ENCODE measurements around the gene LYST.
A peak's percentile ranks its signal among the peaks of the same experiment; 100 is the strongest.

LYST gene

DNA sequence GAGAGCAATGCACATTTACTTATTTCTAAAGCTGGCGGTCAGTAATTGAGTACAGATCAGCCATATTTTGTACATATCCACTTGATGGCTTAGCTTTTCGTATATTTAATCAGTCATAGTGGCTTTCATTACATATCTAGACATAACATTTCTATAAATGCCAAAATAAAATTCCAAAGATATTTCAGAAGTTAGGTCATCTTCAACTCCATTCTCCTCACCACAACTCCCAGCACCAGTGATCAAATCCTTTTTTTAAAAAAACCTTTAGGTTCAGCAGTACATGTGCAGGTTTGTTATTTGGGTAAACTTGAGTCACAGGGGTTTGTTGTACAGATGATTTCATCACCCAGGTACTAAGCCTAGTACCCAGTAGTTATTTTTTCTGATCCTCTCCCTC, 163.2 kb downstream of the LYST start:
- DNase-seq = no peak

- DNase-seq = no peak
These were observed 164.3 kb downstream of the LYST start for GRCh38 chr1:235702412-235702811.

GRCh38 chr1:235697508-235697907, 169.2 kb downstream of the LYST start:
- DNase-seq = no peak

DNA sequence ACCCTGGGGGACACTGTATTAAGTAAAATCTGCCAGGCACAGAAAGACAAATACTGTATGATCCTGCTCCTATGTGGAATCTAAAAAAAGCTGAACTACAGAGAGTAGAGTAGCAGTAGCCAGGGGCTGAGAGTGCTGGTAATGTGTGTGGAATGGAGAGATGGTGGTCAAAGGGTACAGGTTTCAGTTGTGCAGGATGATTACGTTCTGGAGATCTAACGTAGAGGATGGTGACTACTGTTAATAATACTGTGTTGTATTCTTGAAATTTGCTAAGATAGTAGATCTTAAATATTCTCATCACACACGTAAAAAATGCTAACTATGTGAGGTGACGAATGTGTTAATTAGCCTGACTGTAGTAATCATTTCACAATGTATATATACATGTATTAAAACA, 177.3 kb downstream of the LYST start:
- no peak for DNase-seq

GRCh38 chr1:235688096-235688495, 178.6 kb downstream of the LYST start:
- no peak for DNase-seq

DNA sequence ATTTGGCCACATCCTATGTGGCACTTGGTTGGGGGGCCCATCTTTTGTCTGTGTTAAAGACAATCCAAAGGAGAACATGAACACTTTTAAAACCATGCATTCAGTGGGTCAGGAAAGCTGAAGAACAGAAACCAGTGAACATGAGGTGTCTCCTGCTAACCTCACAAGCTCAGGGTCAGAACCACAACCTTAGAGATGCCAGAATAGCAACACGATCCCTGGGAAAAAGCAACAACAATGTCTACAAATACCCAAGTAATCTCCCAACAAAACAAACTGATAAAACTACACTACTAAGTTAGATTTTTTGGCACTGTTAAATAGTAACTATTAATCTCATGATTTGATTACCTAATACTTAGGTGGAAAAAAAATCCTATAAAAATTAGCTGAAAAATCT, 183.1 kb downstream of the LYST start:
- no peak for DNase-seq

GRCh38 chr1:235682216-235682615, 184.5 kb downstream of the LYST start:
- DNase-seq = no peak

GRCh38 chr1:235679644-235680043, 187.1 kb downstream of the LYST start:
- DNase-seq = no peak

- no peak for DNase-seq
These were observed 187.7 kb downstream of the LYST start for GRCh38 chr1:235679005-235679404.

- DNase-seq = no peak
These were observed 191.4 kb downstream of the LYST start for GRCh38 chr1:235675152-235675890.

GRCh38 chr1:235673981-235674380, 192.7 kb downstream of the LYST start:
- no peak for DNase-seq

GRCh38 chr1:235671992-235672391, 194.7 kb downstream of the LYST start:
- no peak for DNase-seq

DNA sequence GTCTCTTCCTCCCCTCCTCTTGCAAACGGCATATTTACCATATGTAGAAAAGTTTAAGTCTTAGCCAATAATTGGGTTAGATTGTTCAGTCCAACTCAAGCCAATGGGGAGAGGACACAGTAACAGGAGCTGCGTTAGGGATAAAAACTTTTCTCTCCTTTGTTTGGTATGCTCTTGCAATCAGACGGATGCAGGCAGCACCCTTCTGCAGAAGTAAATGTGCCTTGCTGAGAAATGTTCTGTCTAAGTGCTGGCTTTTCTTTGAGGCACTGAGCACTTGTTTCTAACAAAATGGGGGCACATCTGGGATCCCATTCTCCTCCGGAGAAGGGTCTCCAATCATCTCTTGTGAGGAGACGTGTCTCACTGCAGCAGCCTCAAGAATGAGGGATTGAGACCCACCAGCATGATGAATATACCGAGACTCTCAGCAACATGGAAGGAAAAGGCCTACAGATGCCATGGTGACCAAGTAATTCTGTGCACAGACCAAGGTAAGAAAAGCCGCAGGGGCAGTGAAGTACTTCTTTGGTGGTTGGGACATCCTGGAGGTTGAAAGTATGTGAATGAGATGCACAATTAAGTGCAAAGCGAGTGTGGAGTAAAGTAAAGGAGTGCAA, 196.4 kb downstream of the LYST start:
- DNase-seq = no peak

- no peak for DNase-seq
These were observed 197.4 kb downstream of the LYST start for GRCh38 chr1:235669277-235669676.

DNA sequence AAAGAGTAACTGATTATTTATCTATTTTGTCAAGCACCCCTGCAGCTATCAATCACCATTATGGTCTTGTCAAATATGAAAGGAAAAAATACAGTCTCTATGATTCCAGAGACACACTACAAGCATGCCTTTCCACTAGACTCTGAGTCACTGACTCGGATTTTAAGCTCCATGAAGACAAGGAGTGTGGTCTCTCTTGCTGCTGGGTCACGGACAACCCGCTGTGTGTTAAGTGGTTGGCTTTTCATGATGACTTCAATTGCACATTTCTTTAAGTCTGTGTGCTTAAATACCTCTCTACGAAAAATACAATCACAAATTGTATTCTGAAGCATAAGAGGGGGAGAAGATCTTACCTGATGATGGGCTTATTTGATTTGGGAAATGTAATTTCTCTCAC, 203.1 kb downstream of the LYST start:
- DNase-seq = no peak

GRCh38 chr1:235661568-235661967, 205.1 kb downstream of the LYST start:
- no peak for DNase-seq

GRCh38 chr1:235659186-235659771, 207.4 kb downstream of the LYST start:
- DNase-seq = no peak

- DNase-seq = no peak
These were observed 208.8 kb downstream of the LYST start for GRCh38 chr1:235657747-235658526.

GRCh38 chr1:235657269-235657668, 209.4 kb downstream of the LYST start:
- DNase-seq = no peak

- no peak for DNase-seq
These were observed 214.3 kb downstream of the LYST start for GRCh38 chr1:235652364-235652763.

DNA sequence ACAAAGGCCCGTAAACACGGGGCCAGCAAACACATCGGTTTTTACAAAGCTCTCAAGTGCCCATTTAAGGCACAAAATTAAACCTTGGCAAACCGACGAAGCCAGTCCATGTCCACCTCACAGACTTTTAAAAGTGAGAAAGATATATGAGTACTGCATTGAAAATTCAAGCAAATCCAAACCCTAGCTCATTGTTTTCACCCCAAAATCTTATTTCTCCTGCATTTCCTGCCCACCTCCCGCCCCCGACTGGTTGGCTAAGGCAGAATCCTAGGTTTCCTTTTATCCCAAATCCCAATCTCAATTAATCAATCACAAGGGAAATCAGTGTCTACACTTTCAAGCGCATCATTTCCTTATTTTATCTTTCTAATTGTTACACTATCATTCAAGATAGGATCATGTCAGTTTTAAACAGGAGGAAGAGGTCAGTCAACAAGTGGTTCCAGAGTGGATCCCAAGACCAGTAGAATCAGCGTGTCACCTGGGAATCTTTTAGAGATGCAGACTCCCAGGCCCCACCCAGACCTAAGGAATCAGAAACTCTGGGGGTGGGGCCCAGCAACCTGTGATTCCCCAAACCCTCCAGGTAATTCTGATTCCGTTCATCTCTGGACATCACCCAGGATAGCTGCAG, 215.4 kb downstream of the LYST start:
- DNase-seq = no peak

DNA sequence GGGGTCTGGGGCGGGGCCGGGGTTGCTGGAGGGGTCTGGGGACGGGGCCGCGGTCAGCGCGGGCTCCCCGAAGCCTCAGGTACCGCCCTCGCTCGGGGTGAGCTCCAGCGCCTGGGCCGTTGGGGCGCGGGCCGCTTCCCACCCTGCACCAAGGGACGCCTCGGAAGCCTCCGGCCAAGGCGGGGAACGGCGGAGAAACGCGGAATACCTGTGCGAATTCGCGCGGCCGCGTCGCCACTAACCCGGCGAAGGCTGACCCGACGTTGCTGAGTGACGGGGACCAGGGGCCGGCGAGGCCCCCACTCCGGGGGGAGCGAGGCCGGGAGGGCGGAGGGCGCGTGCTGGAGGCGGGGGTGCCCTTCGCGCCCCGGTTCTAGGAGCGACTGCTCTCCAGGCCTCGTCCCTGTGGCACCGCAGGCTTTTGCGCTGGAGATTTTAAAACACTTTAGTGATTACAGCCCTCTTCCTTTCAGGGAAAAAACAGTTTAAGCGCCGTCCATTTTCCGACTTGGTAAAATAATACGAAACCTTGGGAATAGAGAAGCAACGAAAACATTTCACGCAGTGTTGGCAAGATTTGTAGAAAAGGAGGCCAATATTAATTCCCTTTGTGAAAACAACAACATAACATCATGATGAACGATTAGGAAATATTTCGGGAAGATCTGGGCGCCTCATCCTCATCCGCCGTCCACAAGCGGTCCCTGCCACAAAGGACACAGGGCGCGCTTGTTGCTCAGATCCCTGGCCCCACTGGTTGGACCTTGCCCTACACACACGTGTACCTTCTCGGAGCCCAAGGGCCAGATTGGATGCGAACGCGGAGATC, 216.2 kb downstream of the LYST start:
- peak; percentile 39 for DNase-seq

Measured in activated T-cell treated with anti-CD3 and anti-CD28 coated beads, Interleukin-2, amount 50 U/mL, for 1 hour (primary cell).